Activated CD8-positive, alpha-beta memory T cell treated with anti-CD3 and anti-CD28 coated beads for 24 hours (primary cell): ENCODE results near the gene NBEA.

Source experiments
- DNase-seq: peaks from one replicate; pipeline ENCODE4 v3.0.0-alpha.2; 2020

The NBEA gene

DNA sequence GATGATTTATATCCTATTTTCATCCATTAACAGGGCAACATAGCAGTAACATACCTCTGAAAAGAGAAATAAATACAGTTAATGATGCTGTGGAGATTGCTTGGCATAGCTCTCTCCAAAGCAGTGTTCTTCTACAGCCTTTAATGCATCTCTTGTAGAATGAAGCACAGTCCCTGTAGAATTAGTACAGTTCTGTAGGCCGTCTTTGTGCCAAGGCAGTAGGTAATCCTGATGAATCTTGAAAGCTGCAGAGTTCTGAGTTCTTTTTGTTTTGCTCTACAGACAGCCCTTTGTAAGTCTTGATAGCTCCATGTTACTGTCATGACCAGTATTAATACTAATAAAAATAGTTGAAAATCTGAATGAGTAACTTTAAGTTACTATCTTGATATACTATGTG, 350.3 kb downstream of the NBEA start:
- no peak for DNase-seq

GRCh38 chr13:35293579-35294226, 351.6 kb downstream of the NBEA start:
- DNase-seq: no peak

GRCh38 chr13:35309706-35310105, 367.6 kb downstream of the NBEA start:
- DNase-seq: no peak

DNA sequence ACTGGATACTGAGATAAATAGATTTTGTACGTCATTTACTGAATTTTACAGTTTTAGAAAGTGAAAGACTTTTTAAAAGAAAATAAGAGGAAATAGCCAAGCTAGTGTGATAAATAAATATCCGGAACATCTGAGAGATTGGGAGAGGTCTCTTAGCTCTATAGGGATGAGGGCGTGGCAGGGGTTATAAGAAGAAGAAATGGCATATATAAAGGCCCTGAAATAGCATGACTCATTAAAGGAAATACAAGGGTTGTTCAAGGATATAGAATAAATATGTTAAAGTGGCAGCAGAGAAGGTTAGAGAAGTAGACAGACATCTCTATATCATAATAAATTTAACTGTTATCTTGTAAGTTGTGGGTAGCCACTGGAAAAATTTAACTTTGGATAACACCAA, 390.1 kb downstream of the NBEA start:
- no peak for DNase-seq

- DNase-seq: no peak
Observed at GRCh38 chr13:35333157-35333556, 391.1 kb downstream of the NBEA start.

DNA sequence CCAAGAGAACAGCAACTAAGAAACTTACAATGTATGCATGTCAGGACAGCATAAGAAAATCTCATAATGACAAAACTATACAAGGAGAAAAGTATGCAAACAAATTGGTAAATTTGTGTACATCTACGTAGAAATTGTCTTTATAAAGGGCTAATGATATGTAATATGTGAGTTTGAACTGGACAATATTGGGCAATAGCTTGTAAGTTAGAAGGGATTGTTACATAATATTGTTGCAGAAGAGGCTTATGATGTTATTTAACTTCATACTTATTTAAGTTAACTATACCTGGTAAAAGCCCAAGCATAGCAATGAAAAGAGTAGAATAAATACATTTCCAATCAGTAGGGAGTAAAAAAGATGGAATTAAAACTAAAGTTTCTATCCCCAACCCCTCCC, 400.4 kb downstream of the NBEA start:
- DNase-seq: no peak

GRCh38 chr13:35343417-35343816, 401.3 kb downstream of the NBEA start:
- no peak for DNase-seq

DNA sequence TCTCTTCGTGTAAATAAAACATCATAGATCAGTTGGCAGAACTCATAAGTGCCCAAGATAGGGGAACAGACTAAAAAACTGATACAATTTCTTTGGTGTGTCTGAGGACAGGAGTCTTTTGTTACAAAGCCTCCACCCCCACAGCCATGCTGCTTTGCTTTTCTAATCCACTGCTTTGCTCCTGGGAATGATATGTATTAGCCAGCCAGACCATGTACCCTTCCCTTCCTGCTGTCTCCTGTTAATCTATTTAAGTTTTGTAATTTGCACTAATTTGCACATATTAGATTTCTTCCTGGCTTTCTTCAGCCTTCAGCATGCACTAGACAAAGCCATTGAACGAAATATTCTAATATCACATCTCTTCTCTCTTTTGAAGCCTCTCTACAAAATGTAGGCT, 403.9 kb downstream of the NBEA start:
- no peak for DNase-seq

- no peak for DNase-seq
Observed at GRCh38 chr13:35346494-35346893, 404.4 kb downstream of the NBEA start.

GRCh38 chr13:35347679-35348205, 405.7 kb downstream of the NBEA start:
- DNase-seq: no peak

DNA sequence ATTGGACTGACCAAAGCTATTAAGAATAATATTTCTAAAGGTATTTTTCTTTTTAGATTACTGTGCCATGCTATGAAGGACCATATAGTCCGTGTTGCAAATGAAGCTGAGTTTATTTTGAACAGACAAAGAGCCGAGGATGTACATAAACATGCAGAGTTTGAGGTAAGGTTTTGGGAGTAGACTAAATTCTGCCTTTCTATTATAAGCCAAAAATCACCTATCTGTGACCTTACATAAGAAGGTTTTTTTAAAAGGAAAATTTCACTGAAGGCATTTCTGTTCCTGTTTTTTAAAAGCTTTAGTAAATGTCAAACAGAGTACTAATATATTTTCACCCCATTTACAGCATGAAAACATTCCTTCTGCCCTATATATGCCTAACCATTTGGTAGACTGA, 407.0 kb downstream of the NBEA start:
- no peak for DNase-seq

DNA sequence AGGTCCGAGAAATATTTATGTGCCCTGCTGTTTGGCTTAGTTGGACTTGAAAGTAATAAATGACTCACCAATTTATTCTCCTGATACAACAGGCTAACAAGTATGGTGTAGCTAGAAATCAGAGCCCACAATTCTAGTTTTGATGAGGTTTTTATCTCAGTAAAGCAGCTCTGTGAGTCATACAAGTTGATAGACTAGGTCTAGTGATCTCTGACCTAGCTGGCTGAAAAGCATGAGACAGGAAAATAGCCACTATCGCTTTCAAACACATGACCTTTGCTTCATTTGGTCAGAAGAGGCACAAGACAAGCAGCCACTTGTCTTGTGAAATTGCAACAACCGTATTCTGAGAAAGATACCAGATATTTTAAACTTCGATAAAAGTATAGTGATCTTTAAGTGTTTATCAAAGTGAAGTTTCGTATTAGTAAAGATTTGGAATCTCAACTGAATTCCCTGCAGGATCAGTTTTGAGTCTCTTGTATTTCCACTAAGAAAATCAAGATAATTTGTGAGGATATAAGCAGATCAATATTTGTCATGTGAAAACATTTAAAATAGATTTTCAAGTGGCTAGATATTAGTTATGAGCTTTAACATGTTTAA, 407.7 kb downstream of the NBEA start:
- no peak for DNase-seq

GRCh38 chr13:35354285-35354684, 412.2 kb downstream of the NBEA start:
- DNase-seq: no peak

DNA sequence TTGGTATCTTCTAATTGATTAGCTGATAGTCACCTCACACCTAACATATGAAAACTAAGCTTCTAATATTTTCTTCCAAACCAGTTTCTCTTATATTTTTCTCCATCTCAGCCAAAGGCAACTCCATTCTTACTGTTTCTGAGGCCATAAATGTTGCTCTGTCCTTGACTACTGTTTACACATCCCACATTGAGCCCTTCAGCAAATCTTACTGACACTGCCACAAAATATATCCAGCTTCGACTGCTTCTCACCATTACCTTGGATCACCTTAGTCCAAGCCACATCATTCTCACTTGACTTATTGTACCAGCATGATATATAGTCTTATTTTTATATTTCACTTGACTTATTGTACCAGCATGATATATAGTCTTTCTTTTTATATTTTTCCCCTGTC, 412.8 kb downstream of the NBEA start:
- no peak for DNase-seq

GRCh38 chr13:35356572-35356971, 414.5 kb downstream of the NBEA start:
- no peak for DNase-seq

- DNase-seq: no peak
Observed at GRCh38 chr13:35365883-35366282, 423.8 kb downstream of the NBEA start.

- DNase-seq: no peak
Observed at GRCh38 chr13:35367586-35367985, 425.5 kb downstream of the NBEA start.

DNA sequence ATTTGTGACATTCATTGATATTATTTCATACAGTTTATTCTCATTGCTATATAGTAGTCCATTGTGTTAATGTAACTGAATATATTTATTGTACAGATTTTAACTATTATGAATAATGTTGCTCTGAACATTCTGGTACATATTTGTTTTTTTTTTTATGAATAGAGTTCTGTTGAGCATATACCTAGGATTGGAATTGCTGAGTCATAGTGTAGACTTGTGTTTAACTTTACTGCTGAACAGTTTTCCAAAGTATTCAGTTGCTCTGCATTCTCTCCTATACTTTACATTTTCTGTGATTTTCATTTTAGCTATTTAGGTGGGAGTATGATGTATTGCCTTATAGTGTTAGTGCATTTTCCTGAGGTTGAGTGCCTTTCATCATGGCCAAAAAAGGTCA, 436.9 kb downstream of the NBEA start:
- no peak for DNase-seq

- DNase-seq: no peak
Observed at GRCh38 chr13:35379663-35380062, 437.6 kb downstream of the NBEA start.

DNA sequence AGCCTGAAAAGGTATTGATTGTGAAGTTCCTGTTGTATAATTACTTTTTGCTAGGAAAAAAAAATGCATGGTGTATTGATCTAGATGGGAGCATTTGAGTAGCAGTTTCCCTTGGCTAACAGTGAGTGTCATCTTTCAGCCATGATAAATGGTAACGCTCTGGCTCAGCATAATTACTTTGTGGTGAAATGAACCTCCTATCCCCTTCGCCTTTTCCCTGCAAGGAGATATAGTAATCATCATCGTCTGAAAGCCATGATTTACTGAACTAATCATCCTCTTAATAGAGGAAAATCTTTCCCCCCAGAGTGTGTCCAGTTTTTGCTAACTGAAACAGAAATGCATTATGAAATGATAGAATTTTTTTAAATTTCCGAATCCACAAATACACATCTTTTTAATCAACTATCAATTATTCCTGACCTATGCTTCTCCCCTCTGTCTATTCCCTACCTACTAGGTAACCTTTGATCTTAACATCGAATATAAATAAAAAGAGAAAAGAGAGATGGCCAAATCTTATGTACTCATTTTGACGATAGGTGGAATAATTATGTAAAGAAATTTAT, 445.7 kb downstream of the NBEA start:
- no peak for DNase-seq

DNA sequence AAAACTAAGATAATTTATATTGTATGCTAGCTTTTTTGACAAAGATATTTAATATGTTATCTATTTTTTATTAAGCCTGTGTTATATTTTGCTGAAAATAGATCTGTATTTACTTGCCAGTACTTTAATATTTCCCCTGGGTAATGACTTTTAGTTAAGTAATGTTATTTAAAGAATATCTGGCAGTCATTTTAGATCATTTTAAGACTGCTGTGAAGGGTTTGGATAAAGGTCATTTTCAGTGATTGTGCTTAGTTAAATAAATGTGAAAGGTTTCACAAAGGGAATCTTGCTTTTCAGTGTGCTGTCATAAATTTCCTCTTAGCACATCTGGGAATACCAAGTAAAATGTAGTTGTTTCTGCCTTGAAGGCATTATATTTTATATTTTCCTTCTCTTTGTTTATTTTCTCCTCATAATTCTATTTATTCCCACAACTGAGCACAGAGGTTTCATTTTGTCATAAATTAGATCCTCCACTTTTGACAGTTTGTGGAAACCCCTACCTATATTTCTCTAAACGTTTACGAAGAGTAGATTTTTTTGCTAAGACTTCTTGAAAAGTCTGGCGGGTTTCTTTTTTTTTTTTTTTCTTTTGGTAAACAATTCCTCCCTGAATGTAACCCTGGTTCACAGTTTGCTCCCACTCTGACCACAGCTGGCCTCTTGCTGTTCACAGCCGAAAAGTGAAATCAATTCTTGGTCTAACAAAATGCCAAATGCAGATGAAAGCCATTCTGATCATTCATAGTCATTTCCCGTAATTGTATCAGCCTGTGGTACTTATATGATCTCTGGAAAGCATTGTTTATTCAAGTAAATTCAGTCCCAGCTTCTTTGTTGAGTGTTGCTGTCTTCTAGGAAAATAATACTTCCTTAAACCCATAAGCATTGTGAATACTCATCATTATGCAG, 446.6 kb downstream of the NBEA start:
- DNase-seq: no peak

GRCh38 chr13:35389535-35389934, 447.5 kb downstream of the NBEA start:
- DNase-seq: no peak

DNA sequence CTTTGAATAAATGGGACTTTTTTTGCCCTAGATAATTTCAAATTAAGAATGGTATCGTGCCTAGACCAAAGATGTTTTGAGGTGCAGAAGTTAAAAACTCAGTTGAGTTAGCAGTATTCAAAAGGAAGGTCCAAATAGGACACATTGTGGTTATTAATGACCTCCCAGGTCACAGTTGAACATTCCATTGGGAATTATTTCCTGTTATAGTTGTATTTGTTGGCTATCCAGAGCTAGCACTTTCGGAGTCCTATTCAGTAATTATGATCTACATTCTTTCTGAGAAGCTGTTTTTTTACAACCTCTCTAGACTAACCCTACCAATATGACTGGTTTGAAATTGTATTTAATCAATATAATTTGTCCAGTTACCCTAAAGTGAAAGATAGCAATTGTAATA, 450.7 kb downstream of the NBEA start:
- no peak for DNase-seq

DNA sequence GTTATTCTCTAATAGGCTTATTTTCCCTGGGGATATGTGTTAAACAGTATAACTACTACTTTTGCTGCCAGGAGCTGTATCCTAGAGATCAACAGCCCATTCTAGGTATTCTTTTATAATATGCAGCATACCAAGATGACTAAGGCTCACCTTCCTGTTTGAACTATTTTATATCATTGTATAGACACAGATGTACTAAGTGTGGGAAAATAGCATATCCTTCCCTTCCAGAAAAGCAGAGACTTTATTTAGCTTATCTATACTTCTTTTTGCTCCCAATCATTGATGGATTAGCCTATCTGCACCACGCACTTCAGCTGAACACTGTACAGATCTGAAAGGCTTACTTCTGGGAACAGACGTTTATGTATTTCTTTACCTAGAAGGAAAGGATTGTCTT, 451.8 kb downstream of the NBEA start:
- DNase-seq: no peak
